NOMO-1 treated with DMSO at 0.1 percent for 48 hours (cell line): ENCODE results near the gene E2F6.

Source experiments
- DNase-seq: peaks from one replicate; lab custom pipeline; 2025; ENCODE audit not compliant: unreplicated experiment; lab: John Stamatoyannopoulos, UW

The E2F6 gene

DNA sequence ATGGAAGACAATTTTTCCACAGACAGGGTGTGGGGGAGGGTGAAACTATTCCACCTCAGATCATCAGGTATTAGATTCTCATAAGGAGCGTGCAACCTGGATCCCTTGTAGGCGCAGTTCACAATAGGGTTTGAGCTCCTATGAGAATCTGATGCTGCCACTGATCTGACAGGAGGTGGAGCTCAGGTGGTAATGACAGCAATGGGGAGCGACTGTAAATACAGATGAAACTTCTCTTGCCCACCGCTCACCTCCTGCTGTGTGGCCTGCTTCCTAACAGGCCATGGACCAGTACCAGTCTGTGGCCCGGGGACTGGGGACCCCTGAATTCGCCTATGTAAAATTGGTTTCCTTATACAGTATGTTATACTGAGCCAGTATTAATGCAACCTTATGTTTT is 27.3 kb upstream of the E2F6 start:
- DNase-seq = no peak

DNA sequence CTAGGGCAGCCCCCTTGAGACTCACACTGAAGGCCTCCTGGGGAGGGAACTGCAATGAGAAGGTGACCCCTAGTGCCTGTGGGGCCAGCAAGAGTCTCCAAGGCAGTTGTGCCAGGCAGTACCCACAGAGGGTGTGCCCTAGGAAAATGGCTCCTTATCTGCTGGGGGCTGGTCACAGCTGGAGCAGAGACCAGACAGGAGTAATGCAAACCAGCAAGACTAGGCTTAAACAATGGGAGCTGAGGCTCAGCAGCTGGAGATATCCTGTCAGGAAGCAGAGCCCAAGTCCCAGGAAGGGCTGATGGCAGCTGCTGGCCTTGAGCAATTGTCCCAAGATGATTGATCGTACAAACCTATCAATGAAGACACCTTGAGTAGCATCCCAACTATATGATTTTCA is 26.8 kb upstream of the E2F6 start:
- no peak for DNase-seq

DNA sequence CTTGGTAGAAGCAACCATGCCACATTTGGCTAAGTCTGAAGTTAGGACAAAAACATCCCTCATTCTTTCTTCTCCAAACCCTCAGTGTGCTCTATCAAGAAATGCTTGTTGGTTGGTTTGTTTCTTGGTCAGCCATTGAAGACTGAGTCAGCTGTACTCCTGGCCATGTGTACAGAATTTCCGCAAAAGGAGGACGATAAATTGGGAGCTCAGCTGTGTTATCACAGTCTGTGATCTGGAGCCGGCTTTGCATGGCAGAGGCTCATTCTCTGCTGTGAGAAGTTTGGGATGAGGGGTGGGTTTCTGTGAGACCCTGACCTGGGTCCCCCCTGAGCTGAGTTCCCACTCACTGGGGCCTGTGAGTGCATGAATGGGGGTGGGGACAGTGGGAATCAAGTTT is 26.3 kb upstream of the E2F6 start:
- no peak for DNase-seq

DNA sequence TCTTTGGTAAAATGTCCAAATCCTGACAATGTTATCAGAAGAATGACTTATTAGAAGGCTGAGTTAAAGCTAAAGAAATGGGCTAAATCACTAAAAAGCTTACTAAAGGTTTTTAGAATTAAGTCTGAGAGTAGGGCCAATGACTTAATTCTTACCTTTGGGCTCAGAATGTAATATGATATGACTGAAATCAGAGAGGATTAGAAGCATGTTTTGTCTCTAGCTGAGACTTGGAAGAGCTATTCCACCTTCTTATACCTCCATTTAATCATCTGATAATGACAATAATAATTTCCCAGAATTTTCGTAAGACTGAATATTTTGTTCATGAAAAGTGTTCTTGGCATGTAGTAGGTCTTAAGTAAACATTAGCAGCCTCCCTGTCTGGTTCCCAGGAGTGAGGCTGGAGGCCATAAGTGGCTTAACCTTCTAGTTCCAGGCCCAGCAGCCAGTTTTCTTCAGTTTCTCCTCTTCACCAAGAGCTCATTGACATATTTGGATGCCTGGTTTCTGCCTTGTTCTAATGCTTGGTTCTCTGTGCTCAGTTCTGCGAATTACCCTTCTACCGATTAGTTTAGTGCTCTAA is 25.5 kb upstream of the E2F6 start:
- DNase-seq = no peak

DNA sequence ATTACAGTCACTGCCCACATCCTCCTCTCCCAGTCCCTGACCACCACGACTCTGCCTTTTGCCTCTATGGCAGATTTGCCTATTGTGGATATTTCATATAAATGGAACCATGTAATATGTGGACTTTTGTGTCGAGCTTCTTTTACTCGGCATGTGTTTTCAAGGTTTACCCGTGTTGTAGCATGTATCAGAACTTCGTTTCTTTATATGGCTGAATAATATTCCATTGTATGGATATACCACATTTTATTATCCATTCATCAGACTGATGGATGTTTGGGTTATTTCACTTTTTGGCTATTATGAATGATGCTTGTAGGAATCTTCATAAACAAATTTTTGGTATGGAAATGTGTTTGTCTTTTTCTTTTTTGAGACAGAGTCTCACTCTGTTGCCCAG is 24.2 kb upstream of the E2F6 start:
- no peak for DNase-seq

DNA sequence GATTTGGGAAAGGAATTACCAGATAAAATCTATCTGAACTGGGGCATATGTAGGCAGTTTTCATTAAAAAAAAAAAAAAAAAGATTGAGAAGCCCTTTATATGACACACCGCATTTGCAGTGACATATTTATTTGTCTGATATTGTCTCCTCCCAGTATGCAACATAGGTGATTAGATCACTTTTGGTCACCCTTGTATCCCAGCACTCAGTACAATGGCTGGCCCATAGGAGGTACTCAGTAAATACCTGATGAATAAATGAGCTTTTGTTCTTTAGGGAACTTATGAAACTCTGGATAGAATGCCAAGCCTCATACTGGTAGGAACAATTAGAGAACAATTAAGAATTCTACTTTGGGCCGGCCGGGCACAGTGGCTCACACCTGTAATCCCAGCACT is 22.8 kb upstream of the E2F6 start:
- no peak for DNase-seq

DNA sequence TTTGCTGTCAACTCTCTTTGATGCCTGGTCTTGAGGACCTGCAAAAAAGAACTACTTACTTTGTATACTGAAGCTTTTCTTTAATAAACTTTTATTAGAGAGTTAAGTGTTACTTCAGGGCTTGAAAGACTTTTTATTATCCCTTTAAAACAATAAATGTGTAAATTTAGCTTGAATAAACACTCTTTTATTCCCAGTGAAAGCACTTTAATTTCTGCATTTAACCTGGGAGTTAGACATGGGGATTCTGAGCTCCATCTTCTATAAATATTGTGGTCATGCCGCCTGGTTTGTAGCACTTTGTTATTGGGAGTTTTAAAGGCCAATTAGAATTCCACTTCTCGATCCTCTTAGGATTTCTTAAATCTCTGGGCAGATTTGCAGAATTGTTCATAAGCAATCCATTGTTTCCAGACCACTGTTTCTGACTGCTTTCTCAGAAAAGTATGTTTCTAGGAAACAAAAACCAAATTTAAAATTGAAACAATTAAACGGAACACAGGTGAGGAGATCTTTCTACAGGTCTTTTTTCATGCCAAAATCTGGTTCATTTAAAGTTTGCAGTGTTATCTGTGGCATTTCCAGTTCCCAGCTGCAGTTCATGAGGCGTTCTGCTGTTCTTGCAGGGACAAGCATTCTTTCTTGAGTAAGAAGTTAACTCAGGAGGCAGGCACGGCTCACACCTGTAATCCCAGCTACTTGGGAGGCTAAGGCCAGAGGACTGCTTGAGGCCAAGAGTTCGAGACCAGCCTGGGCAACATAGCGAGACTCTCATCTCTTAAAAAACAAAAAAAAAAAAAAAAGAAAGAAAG is 18.1 kb upstream of the E2F6 start:
- DNase-seq = no peak

DNA sequence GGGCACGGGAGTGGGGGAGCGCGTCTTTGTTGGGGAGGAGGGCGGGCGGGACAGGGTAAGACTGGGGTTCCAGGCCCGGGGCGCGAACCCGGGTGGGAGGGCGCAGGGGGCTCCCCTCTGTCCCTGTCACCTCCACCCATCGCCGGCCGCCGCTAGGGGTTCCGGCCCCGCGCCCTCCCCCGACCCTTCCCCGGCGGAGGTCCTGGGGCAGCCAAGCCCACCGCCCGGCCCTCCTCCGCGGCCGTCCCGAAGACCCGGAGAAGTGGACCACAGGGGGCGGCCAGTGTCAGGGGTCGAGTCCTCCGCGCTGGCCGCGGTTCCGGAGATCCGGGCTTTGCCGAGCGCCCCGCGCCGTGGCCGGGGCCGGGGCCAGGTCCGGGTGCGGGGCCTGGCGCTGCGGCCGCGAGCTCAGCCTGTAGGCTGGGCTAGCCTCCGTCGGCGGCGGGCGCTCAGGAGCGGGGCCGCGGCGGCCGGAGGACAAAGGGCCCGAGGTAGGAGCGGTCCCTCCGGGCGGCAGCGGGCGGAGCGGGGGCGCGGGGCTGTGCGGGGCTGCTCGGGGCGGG is 16.6 kb upstream of the E2F6 start:
- no peak for DNase-seq

DNA sequence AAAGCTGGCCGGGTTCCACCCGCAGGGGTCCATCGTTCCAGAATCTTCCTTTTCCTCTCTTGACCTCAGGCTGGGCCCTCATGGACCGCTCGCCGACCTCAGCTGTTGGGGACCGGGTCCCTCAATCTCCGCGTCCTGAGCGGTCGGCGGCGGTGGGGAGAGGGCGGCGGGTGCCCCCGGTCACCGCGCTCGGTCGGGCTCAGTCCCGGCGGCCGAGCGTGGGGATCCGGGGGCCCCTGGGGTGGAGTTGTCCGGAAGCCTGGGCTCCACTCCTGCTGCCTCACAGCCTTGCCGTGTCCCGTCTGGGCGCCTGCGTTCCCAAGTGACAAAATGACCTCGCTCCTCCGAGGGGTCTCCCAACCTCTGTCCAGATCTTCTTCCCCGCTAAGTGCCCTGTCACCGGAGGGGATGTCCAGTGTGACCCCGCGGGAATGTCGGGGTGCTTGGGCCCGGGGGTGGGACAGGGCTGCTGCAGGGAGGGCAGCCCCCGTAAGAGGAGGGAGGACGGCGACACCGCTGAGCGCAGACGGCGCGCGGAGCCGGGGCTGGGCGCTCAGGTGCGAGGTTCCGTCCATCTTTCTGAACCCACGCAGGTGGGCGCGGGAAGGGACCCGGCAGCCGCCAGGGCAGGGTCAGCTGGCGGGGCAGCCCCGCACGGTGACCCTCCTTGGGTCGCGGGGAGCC is 16.0 kb upstream of the E2F6 start:
- DNase-seq = no peak

DNA sequence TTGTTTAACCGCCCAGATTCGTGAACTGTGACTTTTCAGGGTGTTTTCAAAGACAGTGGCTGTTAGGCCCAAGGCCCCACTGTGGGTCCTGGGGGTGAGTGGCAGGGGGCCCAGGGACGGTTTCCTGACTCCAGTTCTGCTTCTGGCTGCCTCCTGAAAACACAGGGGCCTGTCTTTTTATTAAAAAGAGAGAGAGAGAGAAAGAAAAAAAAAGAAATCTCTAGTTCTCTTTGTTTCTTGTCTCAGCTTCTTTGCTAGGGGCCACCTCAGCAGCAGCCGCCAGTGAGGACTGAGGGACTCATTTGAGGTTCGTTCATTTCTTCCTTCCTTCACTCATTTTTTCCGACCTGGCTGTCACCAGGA is 15.4 kb upstream of the E2F6 start:
- no peak for DNase-seq

DNA sequence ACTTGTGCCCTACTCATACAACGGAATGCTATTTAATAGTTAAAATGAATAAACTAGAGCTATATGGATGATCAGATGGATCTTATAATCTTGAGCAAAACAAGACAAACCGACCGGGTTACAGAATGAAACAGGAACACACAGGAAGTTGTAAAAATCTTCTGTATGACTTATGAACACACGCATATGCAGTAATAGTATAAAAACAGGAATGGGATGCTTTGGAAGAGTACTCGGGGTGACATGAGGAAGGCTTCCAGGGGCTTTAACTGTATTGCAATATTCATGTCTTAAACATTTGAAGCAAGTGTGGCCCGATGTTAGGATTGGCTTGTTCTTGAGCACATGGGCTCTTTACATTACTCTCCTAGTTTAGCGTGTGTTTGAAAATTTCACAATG is 14.9 kb upstream of the E2F6 start:
- DNase-seq = no peak

DNA sequence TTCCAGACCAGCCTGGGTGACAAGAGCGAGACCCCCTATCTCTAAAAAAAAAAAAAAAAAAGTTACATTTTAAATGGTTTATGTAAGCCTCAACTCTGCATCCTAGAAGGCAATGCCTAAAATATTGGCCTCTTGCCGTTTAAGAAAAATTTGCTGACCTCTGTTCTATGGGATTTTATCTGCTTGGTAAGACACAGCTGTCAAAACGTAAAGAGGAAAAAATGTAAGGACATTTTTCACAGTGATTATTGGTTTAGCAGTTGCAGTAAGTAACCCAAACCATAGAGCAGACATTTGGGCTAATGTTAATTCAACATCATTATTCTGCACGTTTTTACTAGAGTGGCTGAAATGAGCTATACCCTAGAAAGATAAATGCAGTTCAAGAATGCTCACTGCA is 14.4 kb upstream of the E2F6 start:
- DNase-seq = no peak

DNA sequence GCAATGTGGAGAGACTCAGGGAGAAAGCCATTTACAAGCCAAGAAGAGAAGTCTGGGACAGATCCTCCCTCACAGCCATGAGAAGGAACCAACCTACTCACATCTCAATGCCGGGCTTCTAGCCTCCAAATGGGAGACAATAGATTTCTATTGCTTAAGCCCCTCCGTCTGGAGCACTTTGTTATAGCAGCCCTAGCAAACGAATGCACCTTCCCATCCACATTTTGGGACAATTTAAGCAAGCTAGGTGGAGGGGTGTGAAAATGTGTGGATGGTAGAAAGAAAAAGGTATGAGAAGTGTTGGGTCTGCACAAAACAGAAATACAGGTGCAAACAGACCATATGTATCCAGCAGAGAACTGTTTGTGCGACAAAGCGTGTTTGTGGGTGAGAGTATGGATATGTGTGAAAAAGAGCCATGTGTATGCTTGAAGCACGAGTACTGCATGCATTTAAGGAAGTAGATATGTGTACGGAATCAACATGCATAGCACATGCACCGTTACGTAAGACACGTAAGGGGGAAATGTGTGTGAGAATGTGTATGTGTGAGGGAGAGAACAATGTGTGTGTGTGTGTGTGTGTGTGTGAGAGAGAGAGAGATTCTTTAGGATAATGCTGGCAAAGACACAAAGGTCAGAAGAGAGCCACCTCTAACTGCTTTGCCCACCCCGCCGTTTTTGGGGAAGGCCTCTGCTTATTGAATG is 13.1 kb upstream of the E2F6 start:
- DNase-seq = no peak

DNA sequence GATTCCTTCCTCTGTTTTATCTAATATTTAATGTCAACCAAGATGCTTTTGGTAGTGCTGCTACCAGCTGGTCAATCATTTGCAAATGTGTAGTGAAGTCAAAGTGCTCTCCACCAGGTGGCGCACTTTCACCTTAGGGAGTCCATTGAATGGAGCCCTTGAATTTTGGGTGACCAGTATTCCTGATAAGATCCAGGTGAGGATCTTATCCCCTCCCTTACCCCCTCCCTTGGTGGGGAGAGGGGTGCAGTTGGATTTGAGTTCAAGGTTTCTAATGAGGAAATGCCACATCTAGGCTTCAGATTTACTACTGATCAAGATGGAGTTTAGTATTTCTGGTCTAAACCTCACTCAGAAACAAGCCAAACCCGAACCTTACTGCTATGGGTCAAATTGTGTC is 12.0 kb upstream of the E2F6 start:
- DNase-seq = peak; percentile 53

DNA sequence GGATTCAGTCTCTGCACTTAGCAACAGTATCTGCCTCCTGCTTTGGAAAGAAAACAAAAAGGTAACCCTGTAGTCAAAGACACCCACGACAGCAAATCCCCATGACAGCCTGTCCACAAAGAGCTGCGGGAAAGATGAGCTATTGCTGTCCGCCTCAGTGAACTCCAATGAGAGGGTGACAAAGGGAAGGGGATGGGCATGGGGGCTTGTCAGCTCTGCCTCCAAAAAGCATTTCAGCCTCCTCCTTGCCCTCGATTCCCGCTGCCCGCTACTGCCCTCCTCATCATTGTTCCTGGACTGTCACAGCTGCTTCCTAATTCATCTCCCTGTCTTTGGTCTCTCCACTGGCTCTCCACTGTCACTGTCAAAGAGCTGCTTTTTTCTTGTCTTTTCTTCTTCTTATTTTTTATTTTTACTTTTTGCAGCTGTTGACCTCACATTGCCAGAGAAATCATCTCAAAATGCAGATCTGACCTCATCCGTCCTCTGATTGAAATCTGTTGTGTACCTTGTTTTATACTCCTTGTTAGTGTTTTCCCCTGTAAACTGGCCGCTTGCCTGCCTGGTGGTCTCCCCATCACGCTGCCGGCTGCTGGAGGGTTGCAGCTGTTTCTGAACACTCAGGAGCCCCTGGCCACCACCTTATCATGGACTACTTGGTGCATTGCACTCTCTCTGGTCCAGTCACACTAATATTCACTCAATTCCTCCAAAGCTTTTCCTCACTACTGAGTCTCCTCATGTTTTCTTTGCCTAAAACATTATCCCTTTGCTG is 7.9 kb upstream of the E2F6 start:
- no peak for DNase-seq

DNA sequence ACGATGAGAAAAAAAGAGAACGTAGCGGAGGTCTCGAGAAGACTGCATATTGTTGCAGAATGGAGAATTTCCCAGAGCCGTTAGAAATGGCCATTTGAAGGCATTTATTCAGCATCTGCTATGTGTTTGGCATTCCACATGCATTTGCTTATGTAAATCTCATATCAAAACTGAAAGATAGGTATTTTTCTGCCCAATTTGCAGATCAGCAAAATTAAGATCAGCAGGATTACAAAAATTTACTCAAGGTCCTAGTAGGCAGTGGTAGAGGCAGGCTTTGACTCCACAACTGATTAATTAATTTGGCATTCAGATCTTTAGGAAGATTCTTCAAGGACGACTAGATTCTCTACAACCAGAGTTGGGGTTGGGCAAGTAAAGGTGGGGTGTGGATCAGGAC is 1.8 kb upstream of the E2F6 start:
- no peak for DNase-seq

DNA sequence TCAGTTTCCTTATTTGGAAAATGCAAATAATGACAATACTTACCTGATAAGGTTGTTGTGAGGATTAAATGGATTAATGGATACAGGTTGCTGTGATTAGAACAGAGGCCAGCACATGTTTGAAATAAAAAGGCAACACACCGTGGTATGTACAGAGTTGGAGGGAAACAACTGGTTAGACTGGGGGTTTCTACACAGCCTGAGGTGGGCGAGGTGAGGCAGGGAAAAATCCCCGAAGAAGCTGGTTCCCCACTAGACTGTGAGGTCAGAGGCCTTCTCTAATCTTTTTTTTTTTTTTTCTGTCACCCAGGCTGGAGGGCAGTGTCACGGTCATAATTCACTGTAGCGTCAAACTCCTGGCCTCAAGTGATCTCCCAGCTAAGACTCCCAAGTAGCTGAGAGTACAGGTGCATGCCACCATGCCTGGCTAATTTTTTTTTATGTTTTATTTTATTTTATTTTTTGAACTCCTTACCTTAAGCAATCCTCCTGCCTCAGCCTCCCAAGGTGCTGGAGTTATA is 1.2 kb upstream of the E2F6 start:
- DNase-seq = no peak

DNA sequence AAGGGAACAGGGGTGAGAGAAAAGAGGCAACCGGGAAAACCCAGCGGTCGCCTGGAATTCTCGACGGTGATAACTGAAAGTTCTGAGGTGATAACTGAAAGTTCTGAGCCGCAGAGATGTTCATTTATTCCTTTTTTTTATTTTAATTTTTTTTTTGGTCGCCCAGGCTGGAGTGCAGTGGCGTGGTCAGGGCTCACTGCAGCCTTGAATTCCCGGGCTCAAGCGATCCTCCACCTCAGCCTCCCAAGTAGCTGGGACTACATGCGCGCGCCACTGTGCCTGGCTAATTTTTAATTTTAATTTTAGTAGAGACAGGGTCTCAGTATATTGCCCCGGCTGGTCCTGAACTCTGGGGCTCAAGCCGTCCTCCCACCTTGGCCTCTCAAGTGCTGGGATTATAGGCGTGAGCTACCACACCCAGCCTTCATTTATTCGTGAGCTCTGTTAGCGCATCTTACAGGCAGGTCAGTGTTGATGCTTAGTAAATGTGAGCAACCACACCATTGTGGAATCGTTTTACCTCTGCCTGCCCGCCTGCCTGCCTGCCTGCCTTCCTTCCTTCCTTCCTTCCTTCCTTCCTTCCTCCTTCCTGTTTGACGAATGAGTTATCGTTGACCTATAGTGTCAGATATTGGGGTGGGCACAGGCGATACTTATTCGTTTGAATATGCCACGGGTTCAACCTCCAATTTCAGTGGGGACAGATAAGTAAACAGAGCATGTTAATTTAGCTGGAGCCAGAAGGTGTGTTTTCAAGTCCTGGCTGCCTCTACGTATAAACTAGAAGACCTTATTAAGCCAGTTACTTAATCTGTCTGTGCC is 557 bp upstream of the E2F6 start:
- no peak for DNase-seq

DNA sequence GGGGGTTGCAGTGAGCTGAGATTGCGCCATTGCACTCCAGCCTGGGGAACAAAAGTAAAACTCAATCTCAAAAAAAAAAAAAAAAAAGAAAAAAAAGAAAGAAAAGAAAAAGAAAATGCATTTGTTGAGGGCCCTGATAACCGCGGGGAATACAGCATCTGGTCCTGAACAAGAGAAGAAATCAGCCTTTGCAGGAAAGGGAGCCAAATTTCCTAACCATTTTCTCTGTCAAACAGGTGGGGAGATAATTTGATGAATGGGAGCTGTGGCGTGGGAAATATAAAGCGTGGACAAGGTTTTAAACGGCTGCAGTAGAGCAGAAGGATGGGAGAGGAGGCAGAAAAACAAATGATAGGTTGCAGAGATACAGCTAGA is 864 bp downstream of the E2F6 start:
- DNase-seq = no peak

DNA sequence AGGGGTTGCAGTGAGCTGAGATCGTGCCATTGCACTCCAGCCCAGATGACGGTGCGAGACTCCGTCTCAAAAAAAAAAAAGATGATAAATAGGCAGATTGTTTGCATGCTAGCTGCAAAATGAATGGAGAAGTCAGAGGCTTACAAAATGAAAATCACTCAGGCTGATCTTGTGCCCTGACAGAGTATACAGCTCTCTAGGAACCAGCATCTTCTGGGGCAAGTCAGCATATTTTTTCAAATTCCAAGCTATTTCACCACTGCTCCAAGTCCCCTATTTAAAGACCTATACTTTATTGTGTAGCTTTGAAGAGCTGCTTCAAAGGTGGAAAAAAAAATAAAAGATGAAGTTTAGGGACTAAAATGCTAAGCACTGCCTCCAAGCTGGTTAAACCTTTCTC is 6.1 kb downstream of the E2F6 start:
- no peak for DNase-seq
